OCI-LY7 (cell line): ENCODE results near the gene PDSS2.

Experiments used
- EZH2phosphoT487 ChIP-seq: fragments of 200-600 bp; sonication (generic); IDR thresholded peaks from 2 replicates; pipeline ENCODE4 v1.6.1; 2018; ENCODE audit warnings: low read depth, borderline replicate concordance, mild to moderate bottlenecking, mixed run types, antibody characterized with exemption, low read length, moderate library complexity, mixed read lengths
- TF ChIP-seq, protein P1 (sequence below): fragments of 200-600 bp; sonication (generic); conservative IDR thresholded peaks from 2 replicates; pipeline ENCODE4 v1.5.1; 2014; ENCODE audit warnings: mild to moderate bottlenecking, antibody characterized with exemption, low read length, moderate library complexity, mixed read lengths

- TF ChIP-seq, protein P1, sequence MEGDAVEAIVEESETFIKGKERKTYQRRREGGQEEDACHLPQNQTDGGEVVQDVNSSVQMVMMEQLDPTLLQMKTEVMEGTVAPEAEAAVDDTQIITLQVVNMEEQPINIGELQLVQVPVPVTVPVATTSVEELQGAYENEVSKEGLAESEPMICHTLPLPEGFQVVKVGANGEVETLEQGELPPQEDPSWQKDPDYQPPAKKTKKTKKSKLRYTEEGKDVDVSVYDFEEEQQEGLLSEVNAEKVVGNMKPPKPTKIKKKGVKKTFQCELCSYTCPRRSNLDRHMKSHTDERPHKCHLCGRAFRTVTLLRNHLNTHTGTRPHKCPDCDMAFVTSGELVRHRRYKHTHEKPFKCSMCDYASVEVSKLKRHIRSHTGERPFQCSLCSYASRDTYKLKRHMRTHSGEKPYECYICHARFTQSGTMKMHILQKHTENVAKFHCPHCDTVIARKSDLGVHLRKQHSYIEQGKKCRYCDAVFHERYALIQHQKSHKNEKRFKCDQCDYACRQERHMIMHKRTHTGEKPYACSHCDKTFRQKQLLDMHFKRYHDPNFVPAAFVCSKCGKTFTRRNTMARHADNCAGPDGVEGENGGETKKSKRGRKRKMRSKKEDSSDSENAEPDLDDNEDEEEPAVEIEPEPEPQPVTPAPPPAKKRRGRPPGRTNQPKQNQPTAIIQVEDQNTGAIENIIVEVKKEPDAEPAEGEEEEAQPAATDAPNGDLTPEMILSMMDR = no peak
- TF ChIP-seq EZH2phosphoT487 = no peak
Measured at GRCh38 chr6:107440936-107441335, 18.4 kb downstream of the PDSS2 start.
